CD14-positive monocyte (primary cell): ENCODE measurements around the gene TMPRSS11D. TPM values are rescaled to one million over a fixed set of nuclear protein-coding genes. Genes with fewer than 3 reads are reported as not detected.

ENCODE experiments used
- DNase-seq, 3 donors: peaks; one replicate each; pipeline ENCODE4 v3.0.0-alpha.2; 2011 to 2022
- H2AFZ ChIP-seq: 2 replicates; pipeline ENCODE4 v1.6.0; 2012; ENCODE audit warnings: mild to moderate bottlenecking, low read depth, low read length, inconsistent platforms; ENCODE audit not compliant: insufficient read depth, poor library complexity, severe bottlenecking
- H3K27ac ChIP-seq, 2 donors: 1 replicate in 1 of 2; 2 replicates in 1 of 2; pipeline ENCODE4 v1.5.1; 2012 to 2013; ENCODE audit warnings: low read length in 2 of 2, control low read depth in 1 of 2, inconsistent platforms in 1 of 2, low read depth in 1 of 2, mild to moderate bottlenecking in 1 of 2
- H3K27me3 ChIP-seq, 2 donors: one replicate each; pipeline versions ENCODE4 v1.6.0 to v1.6.1; 2011 to 2013; ENCODE audit warnings: low read length in 2 of 2; ENCODE audit not compliant: control insufficient read depth in 2 of 2, insufficient read depth in 2 of 2
- H3K36me3 ChIP-seq, 2 donors: replicated peaks in 1 of 2; 1 replicate in 1 of 2; 2 replicates in 1 of 2; pipeline versions ENCODE4 v1.5.1 to v1.6.1; 2012 to 2013; ENCODE audit warnings: low read length in 2 of 2, control low read depth in 1 of 2, inconsistent platforms in 1 of 2, mild to moderate bottlenecking in 1 of 2; ENCODE audit not compliant: insufficient read depth in 2 of 2, control insufficient read depth in 1 of 2
- H3K4me1 ChIP-seq, 2 donors: 1 replicate in 1 of 2; 2 replicates in 1 of 2; pipeline versions ENCODE4 v1.5.1 to v1.6.1; 2012 to 2013; ENCODE audit warnings: low read length in 2 of 2, control low read depth in 1 of 2, inconsistent platforms in 1 of 2, mild to moderate bottlenecking in 1 of 2, moderate library complexity in 1 of 2; ENCODE audit not compliant: insufficient read depth in 2 of 2, control insufficient read depth in 1 of 2
- H3K4me2 ChIP-seq: replicated peaks from 2 replicates; pipeline ENCODE3; 2012; ENCODE audit warnings: low read length, moderate library complexity, mild to moderate bottlenecking; ENCODE audit not compliant: poor library complexity, severe bottlenecking; ENCODE audit errors: extremely low read depth
- H3K4me3 ChIP-seq, 3 experiments: fragments of 200-600 bp in 1 of 3; sonication (generic) in 1 of 3; replicated peaks in 1 of 3; 1 replicate in 2 of 3; 2 replicates in 1 of 3; pipeline ENCODE4 v1.5.1; 2011 to 2013; ENCODE audit warnings: low read length in 3 of 3, mild to moderate bottlenecking in 3 of 3, control low read depth in 2 of 3, low read depth in 2 of 3, inconsistent platforms in 1 of 3, moderate library complexity in 1 of 3
- H3K79me2 ChIP-seq: 2 replicates; pipeline ENCODE4 v1.6.0; 2012; ENCODE audit warnings: mild to moderate bottlenecking, control low read depth, inconsistent platforms, low read length, moderate library complexity; ENCODE audit not compliant: insufficient read depth
- H3K9ac ChIP-seq: 2 replicates; pipeline ENCODE4 v1.6.0; 2017; ENCODE audit warnings: low read length, mild to moderate bottlenecking; ENCODE audit not compliant: insufficient read depth, poor library complexity, severe bottlenecking
- H3K9me3 ChIP-seq, 2 donors: replicated peaks in 1 of 2; 1 replicate in 1 of 2; 2 replicates in 1 of 2; pipeline versions ENCODE4 v1.5.1 to v1.6.1; 2012 to 2013; ENCODE audit warnings: low read length in 2 of 2, control low read depth in 1 of 2; ENCODE audit not compliant: control insufficient read depth in 1 of 2, insufficient read depth in 1 of 2
- H4K20me1 ChIP-seq: 2 replicates; pipeline ENCODE4 v1.6.0; 2012; ENCODE audit warnings: mild to moderate bottlenecking, low read length, control low read depth, moderate library complexity; ENCODE audit not compliant: insufficient read depth
- H3K27ac Mint-ChIP-seq, 7 donors: one replicate each; pipeline ENCODE4 v1.8.0; 2020; ENCODE audit warnings: mild to moderate bottlenecking in 7 of 7, mixed read lengths in 7 of 7, moderate library complexity in 6 of 7, inconsistent platforms in 2 of 7
- H3K27me3 Mint-ChIP-seq, 3 donors: one replicate each; pipeline ENCODE4 v1.8.0; 2021 to 2022; ENCODE audit warnings: low read depth in 3 of 3, mild to moderate bottlenecking in 3 of 3, mixed read lengths in 3 of 3, moderate library complexity in 3 of 3, inconsistent platforms in 1 of 3
- H3K36me3 Mint-ChIP-seq, 2 donors: one replicate each; pipeline ENCODE4 v1.8.0; 2020; ENCODE audit warnings: mixed read lengths in 2 of 2, inconsistent platforms in 1 of 2, mild to moderate bottlenecking in 1 of 2
- H3K4me1 Mint-ChIP-seq: one replicate; pipeline ENCODE4 v1.8.0; 2020; ENCODE audit warnings: mild to moderate bottlenecking, mixed read lengths
- H3K4me3 Mint-ChIP-seq, 2 donors: one replicate each; pipeline ENCODE4 v1.8.0; 2020; ENCODE audit warnings: mild to moderate bottlenecking in 2 of 2, mixed read lengths in 2 of 2, moderate library complexity in 1 of 2
- H3K9me3 Mint-ChIP-seq, 7 donors: one replicate each; pipeline ENCODE4 v1.8.0; 2020 to 2022; ENCODE audit warnings: mixed read lengths in 7 of 7, mild to moderate bottlenecking in 6 of 7, moderate library complexity in 6 of 7, inconsistent platforms in 2 of 7
- WGBS: methylation state at CpG from one replicate; pipeline ENCODE4 v1.1.5; 2013; ENCODE audit warnings: missing lambda C conversion rate; ENCODE audit not compliant: insufficient coverage; 5-methylcytosine and 5-hydroxymethylcytosine counted together
- intact Hi-C, 2 donors: fragments of 100-400 bp; cut with micrococcal nuclease; formaldehyde crosslinking; loops; one replicate each; pipeline versions ENCODE4 v1.15.0 to v1.15.1; 2023
- polyA plus RNA-seq, 3 donors: library from polyadenylated mRNA; depleted of rRNA in 1 of 3; unstranded in 2 of 3; stranded (reverse) in 1 of 3; fragments of 300-500 nt in 2 of 3; fragments of >200 nt in 1 of 3; fragmentation: Illumina TruSeq in 2 of 3; gene quantifications; 1 replicate in 2 of 3; 2 replicates in 1 of 3; pipeline ENCODE4 v1.2.3, GENCODE V29; 2012 to 2021
- TF ChIP-seq, protein P1 (sequence below): fragments of 200-600 bp; IDR thresholded peaks from one replicate; pipeline ENCODE4 v1.8.0; 2022; ENCODE audit warnings: antibody characterized with exemption, mild to moderate bottlenecking

Gene TMPRSS11D
- polyA plus RNA-seq, 3 donors, result not detected

DNA sequence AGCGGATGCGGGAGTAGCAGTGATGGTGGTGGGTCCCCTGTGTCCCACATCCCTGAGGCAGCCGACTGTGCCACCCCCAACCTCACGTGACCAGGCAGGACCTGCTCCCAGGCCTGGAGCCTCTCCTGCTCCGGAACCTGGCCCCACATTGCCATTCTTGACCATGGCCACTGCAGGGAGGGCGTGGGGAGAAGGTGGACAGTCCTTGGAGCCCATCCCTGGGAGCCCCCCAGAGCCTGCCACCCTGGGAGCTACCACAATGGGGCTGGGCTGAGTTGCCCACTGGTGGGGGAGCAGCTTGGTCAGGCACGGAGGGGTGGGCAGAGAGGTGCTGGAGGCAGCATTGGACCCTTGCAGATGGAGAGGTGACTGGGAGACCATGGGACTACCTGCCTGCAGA, 42.7 kb upstream of the TMPRSS11D start:
- Histone ChIP-seq H4K20me1 (no peaks in the 10 kb centered on the region), H3K27ac (no peak overlapping the region), H2AFZ (no peak overlapping the region), H3K9ac (no peak overlapping the region), H3K36me3 (no peaks in the 10 kb centered on the region), H3K4me3 (no peak overlapping the region), H3K9me3 (peaks cover 0 to 7% of the 10 kb centered on the region in 2 donors), H3K27me3 (no peaks in the 10 kb centered on the region), H3K79me2 (no peaks in the 10 kb centered on the region), H3K4me1 (no peaks in the 10 kb centered on the region), H3K4me2 (no peak overlapping the region)
- Mint-ChIP-seq H3K4me3 (no peak overlapping the region), H3K9me3 (peaks cover 0 to 11% (median 3%) of the 10 kb centered on the region in 7 donors), H3K27ac (peak overlapping the region in 1 of 7 donors; percentile 50), H3K36me3 (no peaks in the 10 kb centered on the region), H3K4me1 (no peaks in the 10 kb centered on the region), H3K27me3 (no peaks in the 10 kb centered on the region)
- no peak for DNase-seq
- intact Hi-C loops, result no loop called here
- TF ChIP-seq, protein P1, sequence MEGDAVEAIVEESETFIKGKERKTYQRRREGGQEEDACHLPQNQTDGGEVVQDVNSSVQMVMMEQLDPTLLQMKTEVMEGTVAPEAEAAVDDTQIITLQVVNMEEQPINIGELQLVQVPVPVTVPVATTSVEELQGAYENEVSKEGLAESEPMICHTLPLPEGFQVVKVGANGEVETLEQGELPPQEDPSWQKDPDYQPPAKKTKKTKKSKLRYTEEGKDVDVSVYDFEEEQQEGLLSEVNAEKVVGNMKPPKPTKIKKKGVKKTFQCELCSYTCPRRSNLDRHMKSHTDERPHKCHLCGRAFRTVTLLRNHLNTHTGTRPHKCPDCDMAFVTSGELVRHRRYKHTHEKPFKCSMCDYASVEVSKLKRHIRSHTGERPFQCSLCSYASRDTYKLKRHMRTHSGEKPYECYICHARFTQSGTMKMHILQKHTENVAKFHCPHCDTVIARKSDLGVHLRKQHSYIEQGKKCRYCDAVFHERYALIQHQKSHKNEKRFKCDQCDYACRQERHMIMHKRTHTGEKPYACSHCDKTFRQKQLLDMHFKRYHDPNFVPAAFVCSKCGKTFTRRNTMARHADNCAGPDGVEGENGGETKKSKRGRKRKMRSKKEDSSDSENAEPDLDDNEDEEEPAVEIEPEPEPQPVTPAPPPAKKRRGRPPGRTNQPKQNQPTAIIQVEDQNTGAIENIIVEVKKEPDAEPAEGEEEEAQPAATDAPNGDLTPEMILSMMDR, result no peak
- WGBS, result 97% methylated on average over 7 of the region's 7 CpGs

DNA sequence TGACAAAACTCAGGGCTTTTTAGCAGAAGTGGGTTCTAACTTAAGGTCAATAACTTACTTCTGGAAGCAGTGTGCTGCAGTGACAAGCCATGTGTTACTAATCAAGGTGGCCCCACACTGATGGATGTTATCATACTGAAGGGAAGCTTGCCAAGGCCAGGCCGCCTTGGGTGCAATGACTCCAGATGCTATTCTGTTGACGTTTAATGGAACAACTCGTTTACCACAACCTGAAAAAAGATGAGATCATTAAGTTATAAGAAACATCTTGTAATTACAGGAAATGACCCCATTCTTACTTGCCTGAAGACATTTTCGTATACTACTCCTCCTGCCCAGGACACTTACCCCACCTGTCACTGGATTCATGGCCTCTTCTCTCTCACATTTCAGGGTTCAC, 38.9 kb upstream of the TMPRSS11D start:
- Mint-ChIP-seq H3K4me3 (no peak overlapping the region), H3K36me3 (no peaks in the 10 kb centered on the region), H3K9me3 (peaks cover 0 to 11% (median 3%) of the 10 kb centered on the region in 7 donors), H3K27me3 (peaks cover 0 to 2% (median 0%) of the 10 kb centered on the region in 3 donors), H3K4me1 (no peaks in the 10 kb centered on the region), H3K27ac (no peak overlapping the region)
- Histone ChIP-seq H3K79me2 (no peaks in the 10 kb centered on the region), H3K36me3 (no peaks in the 10 kb centered on the region), H4K20me1 (no peaks in the 10 kb centered on the region), H3K9me3 (peaks cover 0 to 7% of the 10 kb centered on the region in 2 donors), H3K9ac (no peak overlapping the region), H3K4me2 (no peak overlapping the region), H3K27ac (no peak overlapping the region), H3K4me1 (no peaks in the 10 kb centered on the region), H3K27me3 (no peaks in the 10 kb centered on the region), H3K4me3 (no peak overlapping the region), H2AFZ (no peak overlapping the region)
- WGBS, result 100% methylated on average over 1 of the region's 4 CpGs
- TF ChIP-seq, protein P1, result no peak
- intact Hi-C loops, result no loop called here
- no peak for DNase-seq
